ENCODE data around the gene DYSF. TPM values are rescaled to one million over a fixed set of nuclear protein-coding genes. Genes with fewer than 3 reads are reported as not detected.

DYSF gene
- total RNA-seq, 2 experiments from 2014 or later = 0.12 TPM

DNA sequence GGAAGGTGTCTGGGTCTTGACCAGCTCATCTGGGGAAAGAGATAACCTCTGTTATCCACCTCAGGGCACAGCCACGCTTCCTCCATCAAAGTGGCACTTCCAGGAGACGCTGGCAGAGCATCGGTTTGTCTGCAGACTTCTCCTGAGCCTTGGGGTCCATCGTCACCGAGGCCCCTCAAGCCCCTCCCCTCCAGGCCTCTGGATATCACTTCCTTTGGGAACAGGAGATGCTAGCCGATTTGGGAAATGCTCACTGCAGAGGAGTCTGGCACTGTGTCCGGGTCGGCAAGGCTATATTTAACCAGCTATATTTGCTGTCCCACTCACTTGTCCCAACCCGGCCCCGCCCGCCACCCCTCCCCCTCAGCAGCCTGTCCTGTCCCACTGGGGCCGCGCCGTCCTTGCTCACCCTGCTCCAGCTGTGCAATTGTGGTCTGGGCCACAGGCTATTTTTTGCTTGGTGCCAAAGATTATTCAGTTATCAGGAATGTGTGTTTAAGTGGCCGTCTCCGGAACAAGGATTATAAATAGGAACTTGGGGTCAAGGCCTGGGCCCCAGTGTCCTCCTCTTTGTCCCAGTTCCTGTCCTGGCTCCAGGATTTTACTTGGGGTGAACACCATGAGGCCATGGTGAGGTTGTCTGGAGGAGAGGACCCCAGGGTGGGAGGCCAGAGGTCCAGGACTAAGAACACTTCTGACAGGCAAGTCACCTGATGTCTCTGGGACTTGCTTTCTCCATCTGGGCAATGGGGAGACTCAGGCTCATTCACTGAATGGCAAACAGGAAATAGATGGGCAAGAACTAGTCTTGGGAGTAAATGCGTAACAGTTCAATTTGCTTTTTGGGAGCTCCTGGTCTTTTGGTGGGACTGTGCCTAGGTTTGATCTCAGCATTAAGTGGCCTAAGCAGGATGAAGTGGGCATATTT is 263.6 kb downstream of the DYSF start:
- CTCF ChIA-PET = no interaction called here

DNA sequence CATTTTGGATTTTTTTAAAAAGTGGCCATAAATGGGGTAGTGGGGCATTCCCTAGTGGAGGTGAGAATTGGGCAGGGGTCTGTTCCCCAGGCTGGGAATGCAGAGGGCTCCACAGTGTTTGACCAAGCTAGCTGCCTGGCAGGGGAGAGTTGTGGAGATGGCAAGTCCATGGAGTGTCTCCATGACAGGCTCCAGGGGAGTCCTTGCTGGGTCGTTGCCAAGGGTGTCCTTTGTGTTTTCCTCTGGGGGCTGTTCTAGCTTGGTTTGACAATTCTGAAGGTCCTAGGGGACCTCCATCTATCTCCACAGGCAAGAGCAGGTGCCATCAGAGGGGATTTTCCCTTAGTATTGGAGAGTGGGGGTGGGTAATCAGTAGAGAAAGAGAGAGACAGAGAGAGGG is 265.3 kb downstream of the DYSF start:
- Mint-ChIP-seq H3K27me3 (no peaks in the 10 kb centered on the region), H3K36me3 (ENCODE audit: low read depth) (no peaks in the 10 kb centered on the region), H3K27ac (no peak overlapping the region), H3K4me1 (no peaks in the 10 kb centered on the region), H3K4me3 (no peak overlapping the region), H3K9me3 (no peaks in the 10 kb centered on the region)
- CTCF ChIA-PET = no interaction called here
- POLR2A ChIA-PET = no interaction called here
- no peak for DNase-seq

More for the DNA sequence above, 263.6 kb downstream of the DYSF start:
- POLR2A ChIA-PET = no interaction called here
- Mint-ChIP-seq H3K4me1 (no peaks in the 10 kb centered on the region), H3K27ac (no peak overlapping the region), H3K4me3 (no peak overlapping the region), H3K36me3 (ENCODE audit: low read depth) (no peaks in the 10 kb centered on the region), H3K9me3 (no peaks in the 10 kb centered on the region), H3K27me3 (no peaks in the 10 kb centered on the region)
- DNase-seq = no peak

DNA sequence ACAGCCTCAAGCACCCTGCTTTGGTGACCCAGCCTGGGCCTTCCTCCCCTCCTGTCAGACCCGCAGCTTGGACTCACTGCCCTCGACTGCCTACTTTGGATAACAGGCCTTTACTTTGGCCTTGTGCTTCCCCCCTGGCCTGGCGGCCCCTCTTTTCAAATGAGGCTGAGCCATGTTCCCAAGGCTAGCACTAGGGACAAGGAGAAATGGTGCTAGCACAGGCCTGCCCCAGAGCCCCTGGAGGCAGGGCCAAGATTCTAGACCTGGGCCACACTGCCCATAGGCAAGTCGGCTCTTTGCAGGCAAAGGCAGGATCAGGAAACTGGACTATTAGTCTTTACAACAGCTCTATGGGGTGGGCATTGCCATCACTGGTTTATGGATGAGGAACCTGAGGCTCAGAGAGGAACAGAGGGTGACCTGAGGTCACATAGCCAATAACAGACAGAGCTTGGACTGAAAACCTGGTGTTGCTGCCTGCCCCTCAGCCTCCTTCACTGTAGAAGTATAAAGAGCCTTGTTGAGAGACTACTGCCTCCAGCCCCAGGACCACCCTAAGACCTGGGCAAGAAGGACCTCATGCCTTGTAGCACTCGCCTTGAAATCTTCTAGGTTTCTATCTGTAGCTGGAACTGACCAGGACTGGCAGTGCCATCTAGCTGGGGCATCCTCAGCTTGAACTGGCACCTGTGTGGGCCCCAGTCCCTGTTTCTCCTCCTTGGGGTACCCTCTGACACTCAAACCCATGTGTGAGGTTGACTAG is 266.3 kb downstream of the DYSF start:
- no peaks in the 10 kb centered on the region for H3K36me3 Mint-ChIP-seq (ENCODE audit: low read depth)
- no peaks in the 10 kb centered on the region for H3K27me3 Mint-ChIP-seq
- no peak overlapping the region for H3K27ac Mint-ChIP-seq
- CTCF ChIA-PET = no interaction called here
- peaks cover 2% of the 10 kb centered on the region for H3K9me3 Mint-ChIP-seq
- DNase-seq = no peak
- H3K4me3 Mint-ChIP-seq = no peak overlapping the region
- no peaks in the 10 kb centered on the region for H3K4me1 Mint-ChIP-seq
- POLR2A ChIA-PET = no interaction called here

DNA sequence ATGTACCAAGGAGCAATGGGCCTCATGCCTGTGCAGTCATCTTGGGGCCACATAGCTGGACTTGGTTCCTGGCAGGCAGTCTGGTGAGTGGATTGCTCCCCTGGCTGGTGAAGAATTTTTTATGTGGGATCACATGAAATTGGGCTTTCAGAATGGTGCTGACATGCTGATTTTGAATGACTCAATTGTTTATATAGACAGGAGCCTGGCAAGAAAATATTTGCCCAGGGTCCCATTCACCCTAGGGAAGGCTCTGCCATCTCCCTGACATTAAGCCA is 266.9 kb downstream of the DYSF start:
- Mint-ChIP-seq H3K4me1 (no peaks in the 10 kb centered on the region), H3K9me3 (peaks cover 2% of the 10 kb centered on the region), H3K27me3 (no peaks in the 10 kb centered on the region), H3K4me3 (no peak overlapping the region), H3K36me3 (ENCODE audit: low read depth) (no peaks in the 10 kb centered on the region), H3K27ac (no peak overlapping the region)
- no peak for DNase-seq
- ChIA-PET POLR2A (no interaction called here), CTCF (no interaction called here)

DNA sequence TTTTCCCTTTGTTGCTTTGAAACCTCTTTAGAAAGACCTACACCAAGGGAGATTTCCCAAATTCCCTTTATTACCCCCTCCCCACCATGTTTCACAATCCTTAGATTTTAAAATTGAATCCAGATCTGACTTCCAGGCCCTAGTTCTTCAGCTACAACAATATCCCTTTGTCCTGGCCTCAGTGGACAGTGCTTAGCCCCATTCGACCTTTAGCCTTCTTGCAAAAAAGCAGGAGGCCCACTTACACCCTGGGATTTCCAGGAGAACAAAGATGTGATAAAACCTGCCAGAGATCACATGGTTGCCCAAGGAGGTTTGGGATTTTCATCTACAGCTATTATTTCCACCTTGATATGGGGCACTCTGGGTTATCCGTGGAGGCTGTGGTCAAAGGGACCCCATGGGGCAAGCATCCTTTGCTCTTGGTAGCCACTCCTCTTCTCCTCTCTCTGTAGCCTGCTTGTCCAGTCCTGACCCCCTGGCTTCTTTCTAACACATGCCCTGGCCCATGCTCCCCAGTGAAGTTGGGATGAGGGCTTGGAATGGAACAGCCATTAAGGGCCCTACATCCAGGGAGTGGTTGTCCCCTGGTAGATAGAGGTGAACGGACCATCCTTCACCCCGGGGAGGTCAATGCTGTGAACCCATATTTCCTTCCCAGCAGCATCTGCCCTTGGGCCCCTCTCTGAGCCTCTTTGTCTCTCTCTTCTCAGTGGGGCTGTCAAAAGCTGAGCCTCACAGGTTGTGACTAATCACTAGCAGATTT is 267.4 kb downstream of the DYSF start:
- no peaks in the 10 kb centered on the region for H3K27me3 Mint-ChIP-seq
- peaks cover 2% of the 10 kb centered on the region for H3K9me3 Mint-ChIP-seq
- H3K4me1 Mint-ChIP-seq = no peaks in the 10 kb centered on the region
- H3K4me3 Mint-ChIP-seq = no peak overlapping the region
- H3K36me3 Mint-ChIP-seq (ENCODE audit: low read depth) = no peaks in the 10 kb centered on the region
- no peak for DNase-seq
- CTCF ChIA-PET = no interaction called here
- POLR2A ChIA-PET = no interaction called here
- H3K27ac Mint-ChIP-seq = no peak overlapping the region

DNA sequence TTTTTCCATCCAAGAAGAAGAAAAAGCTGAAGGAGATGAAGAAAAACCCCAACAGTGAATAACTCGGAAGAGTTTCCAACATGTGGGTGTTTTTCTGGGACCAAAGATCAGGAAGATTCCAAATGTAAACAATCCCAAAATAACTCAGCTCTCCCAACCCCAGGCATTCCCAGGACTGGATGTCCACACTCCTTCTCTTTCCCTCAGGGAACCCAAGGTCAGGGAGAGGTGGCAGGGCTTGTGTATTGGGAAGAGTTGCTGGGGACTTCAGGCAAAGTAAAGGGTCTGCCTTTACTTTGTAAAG is 268.0 kb downstream of the DYSF start:
- Mint-ChIP-seq H3K9me3 (peaks cover 2% of the 10 kb centered on the region), H3K27me3 (no peaks in the 10 kb centered on the region), H3K36me3 (ENCODE audit: low read depth) (no peaks in the 10 kb centered on the region), H3K27ac (no peak overlapping the region), H3K4me3 (no peak overlapping the region), H3K4me1 (no peaks in the 10 kb centered on the region)
- ChIA-PET POLR2A (no interaction called here), CTCF (no interaction called here)
- DNase-seq = no peak

DNA sequence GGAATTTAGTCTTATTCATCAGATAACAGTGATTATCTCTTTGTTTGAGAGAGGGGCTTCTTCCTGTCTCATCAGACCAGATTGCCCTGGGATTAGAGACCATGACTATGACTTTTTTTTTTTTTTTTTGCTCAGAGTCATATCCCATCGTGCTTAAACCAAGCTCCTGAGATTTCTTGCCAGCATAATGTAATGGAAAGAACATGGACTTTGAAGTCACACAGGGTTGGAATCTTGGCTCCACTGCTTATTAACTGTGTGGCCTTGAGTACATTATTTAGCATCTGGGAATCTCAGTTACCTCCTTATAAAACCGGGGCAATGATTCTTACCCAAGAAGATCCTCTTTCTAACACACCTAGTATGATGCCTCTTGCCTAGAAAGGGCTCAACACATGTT is 268.3 kb downstream of the DYSF start:
- no peak overlapping the region for H3K4me3 Mint-ChIP-seq
- DNase-seq = no peak
- no peak overlapping the region for H3K27ac Mint-ChIP-seq
- H3K27me3 Mint-ChIP-seq = no peaks in the 10 kb centered on the region
- H3K9me3 Mint-ChIP-seq = peaks cover 2% of the 10 kb centered on the region
- no peaks in the 10 kb centered on the region for H3K36me3 Mint-ChIP-seq (ENCODE audit: low read depth)
- POLR2A ChIA-PET = no interaction called here
- CTCF ChIA-PET = no interaction called here
- H3K4me1 Mint-ChIP-seq = no peaks in the 10 kb centered on the region

DNA sequence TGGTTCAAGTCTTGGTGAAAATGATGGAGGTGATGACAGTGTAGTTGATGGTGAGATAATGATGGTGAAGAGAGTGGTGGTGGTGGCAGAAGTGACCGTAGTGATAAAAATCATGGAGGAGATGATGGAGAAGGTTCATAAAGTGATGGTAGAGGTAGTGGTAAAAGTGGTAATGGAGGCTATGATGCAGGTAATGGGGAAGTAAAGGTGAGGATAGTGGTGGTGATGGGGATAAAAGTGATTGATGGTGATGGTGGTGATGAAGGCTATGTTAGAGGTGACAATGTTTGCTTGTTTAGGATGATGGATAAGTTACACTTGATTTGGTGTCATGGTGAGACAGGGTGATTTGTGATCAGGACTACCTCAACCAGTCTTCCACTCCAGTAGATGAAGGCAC is 268.9 kb downstream of the DYSF start:
- Mint-ChIP-seq H3K36me3 (ENCODE audit: low read depth) (no peaks in the 10 kb centered on the region), H3K9me3 (peaks cover 2% of the 10 kb centered on the region), H3K27ac (no peak overlapping the region), H3K4me3 (no peak overlapping the region), H3K4me1 (no peaks in the 10 kb centered on the region), H3K27me3 (no peaks in the 10 kb centered on the region)
- POLR2A ChIA-PET = no interaction called here
- DNase-seq = no peak
- CTCF ChIA-PET = no interaction called here

DNA sequence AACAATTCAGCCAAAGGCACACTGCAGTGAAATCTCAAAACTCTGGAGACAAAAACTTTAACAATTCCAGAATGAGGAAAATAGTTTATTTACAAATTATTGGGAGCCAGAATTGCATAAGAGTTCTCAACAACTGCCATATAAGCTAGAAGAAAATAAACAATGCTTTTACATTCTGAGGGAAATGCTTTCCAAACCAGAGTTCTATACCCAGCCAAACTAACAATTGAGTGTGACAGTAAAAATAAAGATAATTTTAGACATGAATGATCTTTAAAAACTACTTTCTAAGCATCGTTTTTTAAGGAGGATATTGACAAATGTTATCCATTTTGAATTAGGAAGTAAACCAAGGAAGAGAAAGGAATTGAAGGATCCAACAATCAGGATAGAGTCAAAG is 271.4 kb downstream of the DYSF start:
- no peak for DNase-seq
- H3K36me3 Mint-ChIP-seq (ENCODE audit: low read depth) = no peaks in the 10 kb centered on the region
- H3K4me3 Mint-ChIP-seq = no peak overlapping the region
- ChIA-PET CTCF (no interaction called here), POLR2A (no interaction called here)
- H3K27ac Mint-ChIP-seq = no peak overlapping the region
- no peaks in the 10 kb centered on the region for H3K4me1 Mint-ChIP-seq
- peaks cover 2% of the 10 kb centered on the region for H3K9me3 Mint-ChIP-seq
- no peaks in the 10 kb centered on the region for H3K27me3 Mint-ChIP-seq

DNA sequence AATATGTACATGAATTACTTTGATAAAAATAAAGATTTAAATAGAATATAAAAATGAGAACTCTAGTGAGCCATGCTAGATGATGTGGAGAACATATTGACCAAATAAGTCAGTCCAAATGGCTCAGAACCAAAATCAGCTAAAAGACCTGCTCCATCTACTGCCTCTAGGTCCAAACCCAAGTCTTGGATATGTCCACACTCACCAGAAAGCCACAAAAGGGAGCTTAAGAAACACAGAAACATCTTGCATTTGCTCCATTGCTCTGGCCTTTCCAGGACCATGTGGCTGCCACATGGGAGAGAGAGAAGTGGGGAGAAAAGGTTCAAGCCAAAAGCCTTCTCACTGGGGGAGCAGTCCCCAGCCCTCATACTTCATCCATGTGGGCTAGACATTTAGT is 272.5 kb downstream of the DYSF start:
- Mint-ChIP-seq H3K36me3 (ENCODE audit: low read depth) (no peaks in the 10 kb centered on the region), H3K4me1 (no peaks in the 10 kb centered on the region), H3K4me3 (no peak overlapping the region), H3K9me3 (peaks cover 2% of the 10 kb centered on the region), H3K27me3 (no peaks in the 10 kb centered on the region), H3K27ac (no peak overlapping the region)
- ChIA-PET CTCF (interaction anchor here (0.8 kb wide), 1 partner anchor 9 kb away, joined by 3 read pairs; no protein-coding TSS in a partner anchor), POLR2A (no interaction called here)
- DNase-seq = no peak

DNA sequence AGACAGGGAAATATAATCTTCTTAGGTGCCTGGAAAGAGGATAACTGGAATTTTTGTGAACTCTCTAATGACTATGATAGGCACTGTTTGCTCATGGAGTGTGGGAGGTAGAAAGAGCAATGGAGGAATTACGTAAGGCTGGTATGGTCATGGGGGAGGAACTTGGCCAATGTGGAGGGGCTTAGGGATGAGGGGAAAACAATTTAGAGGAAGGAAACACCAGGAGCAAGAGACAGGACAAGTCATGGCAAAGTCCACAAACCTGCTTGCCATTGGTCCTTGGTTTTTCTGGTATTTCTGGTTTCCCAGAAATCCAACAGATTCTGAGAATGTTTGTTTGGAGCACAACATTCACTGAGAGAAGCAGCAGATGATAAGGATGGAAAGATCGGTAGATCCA is 274.2 kb downstream of the DYSF start:
- POLR2A ChIA-PET = no interaction called here
- no peak overlapping the region for H3K27ac Mint-ChIP-seq
- peaks cover 2% of the 10 kb centered on the region for H3K9me3 Mint-ChIP-seq
- CTCF ChIA-PET = no interaction called here
- DNase-seq = no peak
- no peak overlapping the region for H3K4me3 Mint-ChIP-seq
- no peaks in the 10 kb centered on the region for H3K4me1 Mint-ChIP-seq
- H3K36me3 Mint-ChIP-seq (ENCODE audit: low read depth) = no peaks in the 10 kb centered on the region
- no peaks in the 10 kb centered on the region for H3K27me3 Mint-ChIP-seq

DNA sequence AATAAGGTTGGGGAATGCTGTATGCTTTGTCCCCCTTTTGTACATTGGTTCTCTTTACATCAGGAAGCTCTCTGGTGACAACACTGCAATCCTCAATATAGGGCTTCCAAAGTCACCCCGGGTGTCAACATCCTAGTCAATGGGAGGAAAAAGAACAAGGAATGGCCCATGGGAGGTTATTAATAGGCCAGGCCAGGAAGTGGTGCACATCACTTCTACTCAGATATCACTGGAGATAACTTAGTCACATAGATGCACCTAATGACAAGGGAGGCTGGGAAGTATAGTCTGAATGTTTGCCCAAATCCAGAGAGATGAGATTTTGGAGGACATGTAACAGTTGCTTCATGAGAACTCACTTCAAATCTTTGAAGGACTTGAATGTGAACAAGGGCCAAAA is 274.7 kb downstream of the DYSF start:
- CTCF ChIA-PET = no interaction called here
- no peaks in the 10 kb centered on the region for H3K36me3 Mint-ChIP-seq (ENCODE audit: low read depth)
- H3K4me1 Mint-ChIP-seq = no peaks in the 10 kb centered on the region
- H3K4me3 Mint-ChIP-seq = no peak overlapping the region
- peaks cover 2% of the 10 kb centered on the region for H3K9me3 Mint-ChIP-seq
- H3K27ac Mint-ChIP-seq = no peak overlapping the region
- POLR2A ChIA-PET = no interaction called here
- no peak for DNase-seq
- no peaks in the 10 kb centered on the region for H3K27me3 Mint-ChIP-seq

DNA sequence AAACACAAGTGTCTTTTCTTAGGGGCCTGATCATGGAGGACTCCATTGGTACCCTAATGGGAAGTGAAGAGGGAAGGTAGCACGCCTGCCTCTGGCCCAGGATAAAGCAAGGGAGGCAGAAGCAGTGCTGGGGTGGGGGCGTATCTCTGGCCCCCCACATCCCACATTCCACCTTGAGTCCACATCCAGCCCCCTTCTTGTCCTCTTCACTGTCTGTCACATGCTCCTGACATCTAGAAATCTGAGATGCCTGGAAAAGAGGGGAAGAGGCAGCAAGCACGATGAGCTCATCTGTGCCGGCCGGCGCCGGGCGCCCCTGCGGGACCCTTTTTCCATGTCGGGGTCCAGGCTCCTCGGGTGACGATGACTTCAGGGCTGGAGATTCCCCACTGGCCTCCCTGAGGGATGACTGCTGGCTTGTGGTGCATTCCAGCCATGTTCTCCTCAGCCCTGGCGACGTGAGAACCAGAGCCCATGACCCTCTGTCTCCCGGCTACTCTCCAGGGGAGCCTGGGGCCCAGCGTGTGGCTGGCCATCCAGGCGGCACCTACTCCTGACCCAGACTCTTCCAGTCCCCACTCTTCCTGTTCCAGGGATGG is 277.5 kb downstream of the DYSF start:
- DNase-seq = no peak
- H3K4me3 Mint-ChIP-seq = no peak overlapping the region
- CTCF ChIA-PET = no interaction called here
- no peaks in the 10 kb centered on the region for H3K9me3 Mint-ChIP-seq
- H3K27me3 Mint-ChIP-seq = no peaks in the 10 kb centered on the region
- POLR2A ChIA-PET = no interaction called here
- no peaks in the 10 kb centered on the region for H3K4me1 Mint-ChIP-seq
- H3K36me3 Mint-ChIP-seq (ENCODE audit: low read depth) = no peaks in the 10 kb centered on the region
- no peak overlapping the region for H3K27ac Mint-ChIP-seq

Data from activated CD4-positive, alpha-beta T cell treated with anti-CD3 and anti-CD28 coated beads, Interleukin-2, amount 10 ng/mL, durations not matched to agents 7 days and 5 days (primary cell).